ENCODE results near the gene RPS6KA6.
A peak's percentile ranks its signal among the peaks of the same experiment; 100 is the strongest.

- TF ChIP-seq CTCF (IDR thresholded peaks at IDR 0.05 in 4 of 5, conservative IDR thresholded peaks at IDR 0.05 in 1 of 5) (peak in 2 of 5 experiments; percentile 13 to 57), POLR2A (IDR thresholded peaks at IDR 0.05) (no peak)
Measured at GRCh38 chrX:84046403-84046984, 141.5 kb downstream of the RPS6KA6 start.

All from gastrocnemius medialis (tissue), 4 donors.